Liver (tissue), 3 donors: ENCODE measurements around the gene RNF175.

Experiments used
- CTCF ChIP-seq: fragments of 150-350 bp; IDR thresholded peaks from 2 replicates; pipeline ENCODE4 v1.5.1; 2017; ENCODE audit warnings: improper control_type of control experiment, low read depth, low read length; ENCODE audit not compliant: missing input control
- RAD21 ChIP-seq, 2 donors: IDR thresholded peaks; 2 replicates each; pipeline ENCODE4 v1.6.1; 2016; ENCODE audit warnings: antibody characterized with exemption in 2 of 2, mild to moderate bottlenecking in 2 of 2
- donor health status: healthy.
- donor health status: healthy.

GRCh38 chr4:153773236-153773690, 13.4 kb upstream of the RNF175 start:
- TF ChIP-seq RAD21 (IDR thresholded peaks at IDR 0.05) (no peak), CTCF (no peak)
